ENCODE measurements around the gene XPR1. TPM values are rescaled to one million over a fixed set of nuclear protein-coding genes. Genes with fewer than 3 reads are reported as not detected.
A peak's percentile ranks its signal among the peaks of the same experiment; 100 is the strongest.

XPR1 gene
- total RNA-seq, 2 experiments from 2014 or later = 17.6 to 21.9 TPM

DNA sequence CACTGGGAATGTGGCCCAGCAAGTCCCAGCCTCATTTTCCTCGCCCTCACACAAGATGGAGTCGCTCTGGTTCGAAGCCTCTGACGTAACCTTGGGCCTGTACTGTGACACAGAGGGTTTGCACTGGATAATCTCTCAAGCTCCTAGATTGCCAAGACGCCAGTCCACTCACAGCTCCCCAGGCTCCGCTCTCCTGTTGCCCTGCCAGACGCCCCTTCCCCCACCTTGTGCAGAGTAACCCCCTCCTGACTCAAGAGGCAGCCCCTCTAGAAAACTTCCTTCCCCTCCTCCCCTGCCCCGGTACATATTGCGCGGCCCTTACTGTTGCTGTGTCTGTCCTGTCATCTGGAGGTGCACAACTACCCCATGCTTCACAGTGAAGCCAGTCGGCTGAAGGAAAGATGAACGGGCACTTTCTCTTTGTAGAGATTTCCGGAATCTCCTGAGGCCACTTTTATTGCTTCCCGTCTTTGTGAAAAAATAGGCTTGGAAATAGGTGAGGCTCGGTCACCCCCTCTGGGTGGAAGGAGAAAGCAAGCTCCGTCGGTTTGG, 279.9 kb downstream of the XPR1 start:
- CTCF ChIA-PET = interaction anchor here (1.6 kb wide), 1 partner anchor 230 kb away, joined by 7 read pairs; no protein-coding TSS in a partner anchor
- Mint-ChIP-seq H3K4me3 (peak overlapping the region; percentile 56), H3K27me3 (peaks cover 46% of the 10 kb centered on the region), H3K36me3 (no peaks in the 10 kb centered on the region), H3K4me1 (peaks cover 25% of the 10 kb centered on the region), H3K27ac (no peak overlapping the region), H3K9me3 (ENCODE audit: low read depth) (no peaks in the 10 kb centered on the region)
- no peak for ATAC-seq
- DNase-seq = no peak

- CTCF ChIA-PET = interaction anchor here (1.6 kb wide), 1 partner anchor 230 kb away, joined by 7 read pairs; no protein-coding TSS in a partner anchor
- Mint-ChIP-seq H3K4me3 (peak overlapping the region; percentile 56), H3K27me3 (peaks cover 46% of the 10 kb centered on the region), H3K27ac (no peak overlapping the region), H3K36me3 (no peaks in the 10 kb centered on the region), H3K9me3 (ENCODE audit: low read depth) (no peaks in the 10 kb centered on the region), H3K4me1 (peaks cover 25% of the 10 kb centered on the region)
- DNase-seq = no peak
- peak; percentile 43 for ATAC-seq
Measured at GRCh38 chr1:180912211-180912800, 280.5 kb downstream of the XPR1 start.

GRCh38 chr1:180912801-180913565, 281.2 kb downstream of the XPR1 start, which contains the start of gene KIAA1614:
TSS of gene KIAA1614 (plus strand) at chr1:180912897. CDS start at chr1:180913244, 347 bp downstream.
- CTCF ChIA-PET = interaction anchor here (2.0 kb wide), 1 partner anchor 229 kb away, joined by 4 read pairs; no protein-coding TSS in a partner anchor
- Mint-ChIP-seq H3K36me3 (no peaks in the 10 kb centered on the region), H3K27me3 (peaks cover 46% of the 10 kb centered on the region), H3K4me1 (peaks cover 25% of the 10 kb centered on the region), H3K4me3 (peak within 1 kb of the TSS; percentile 56), H3K27ac (no peak within 1 kb of the TSS), H3K9me3 (ENCODE audit: low read depth) (no peaks in the 10 kb centered on the region)
- no peak for DNase-seq
- ATAC-seq = peak; percentile 56

DNA sequence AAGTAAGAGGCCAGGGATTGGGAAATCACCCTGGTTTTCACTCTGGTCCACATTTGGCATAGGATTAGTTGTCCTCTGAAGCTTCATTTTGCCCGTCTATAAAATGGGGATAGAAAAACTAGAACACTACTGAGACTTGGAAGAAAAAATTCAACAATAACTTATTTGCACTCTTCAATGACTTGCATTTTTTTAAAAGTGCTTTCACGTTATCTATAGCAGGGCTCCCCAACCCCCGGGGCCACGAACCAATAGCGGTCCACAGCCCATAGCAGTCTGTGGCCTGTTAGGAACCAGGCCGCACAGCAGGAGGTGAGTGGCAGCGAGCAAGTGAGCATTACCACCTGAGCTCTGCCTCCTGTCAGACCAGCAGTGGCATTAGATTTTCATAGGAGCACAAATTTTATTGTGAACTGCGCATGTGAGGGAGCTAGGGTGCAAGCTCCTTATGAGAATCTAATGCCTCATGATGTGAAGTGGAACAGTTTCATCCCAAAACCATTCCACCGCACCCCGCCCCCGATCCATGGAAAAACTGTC, 283.7 kb downstream of the XPR1 start:
- Mint-ChIP-seq H3K4me3 (no peak overlapping the region), H3K9me3 (ENCODE audit: low read depth) (no peaks in the 10 kb centered on the region), H3K4me1 (peaks cover 9% of the 10 kb centered on the region), H3K36me3 (no peaks in the 10 kb centered on the region), H3K27me3 (peaks cover 39% of the 10 kb centered on the region), H3K27ac (no peak overlapping the region)
- CTCF ChIA-PET = interaction anchor here (2.0 kb wide), 1 partner anchor 227 kb away, joined by 4 read pairs; no protein-coding TSS in a partner anchor
- DNase-seq (no peak), ATAC-seq (no peak)

- DNase-seq (no peak), ATAC-seq (no peak)
- Mint-ChIP-seq H3K27me3 (peaks cover 33% of the 10 kb centered on the region), H3K9me3 (ENCODE audit: low read depth) (no peaks in the 10 kb centered on the region), H3K4me3 (no peak overlapping the region), H3K36me3 (no peaks in the 10 kb centered on the region), H3K27ac (no peak overlapping the region), H3K4me1 (peaks cover 9% of the 10 kb centered on the region)
- CTCF ChIA-PET = no interaction called here
Measured at GRCh38 chr1:180916012-180916770, 284.4 kb downstream of the XPR1 start.

- Mint-ChIP-seq H3K4me1 (peaks cover 6% of the 10 kb centered on the region), H3K4me3 (no peak overlapping the region), H3K27me3 (peaks cover 28% of the 10 kb centered on the region), H3K9me3 (ENCODE audit: low read depth) (no peaks in the 10 kb centered on the region), H3K27ac (no peak overlapping the region), H3K36me3 (no peaks in the 10 kb centered on the region)
- no peak for DNase-seq
- CTCF ChIA-PET = no interaction called here
- no peak for ATAC-seq
Measured at GRCh38 chr1:180916771-180917170, 284.9 kb downstream of the XPR1 start.

DNA sequence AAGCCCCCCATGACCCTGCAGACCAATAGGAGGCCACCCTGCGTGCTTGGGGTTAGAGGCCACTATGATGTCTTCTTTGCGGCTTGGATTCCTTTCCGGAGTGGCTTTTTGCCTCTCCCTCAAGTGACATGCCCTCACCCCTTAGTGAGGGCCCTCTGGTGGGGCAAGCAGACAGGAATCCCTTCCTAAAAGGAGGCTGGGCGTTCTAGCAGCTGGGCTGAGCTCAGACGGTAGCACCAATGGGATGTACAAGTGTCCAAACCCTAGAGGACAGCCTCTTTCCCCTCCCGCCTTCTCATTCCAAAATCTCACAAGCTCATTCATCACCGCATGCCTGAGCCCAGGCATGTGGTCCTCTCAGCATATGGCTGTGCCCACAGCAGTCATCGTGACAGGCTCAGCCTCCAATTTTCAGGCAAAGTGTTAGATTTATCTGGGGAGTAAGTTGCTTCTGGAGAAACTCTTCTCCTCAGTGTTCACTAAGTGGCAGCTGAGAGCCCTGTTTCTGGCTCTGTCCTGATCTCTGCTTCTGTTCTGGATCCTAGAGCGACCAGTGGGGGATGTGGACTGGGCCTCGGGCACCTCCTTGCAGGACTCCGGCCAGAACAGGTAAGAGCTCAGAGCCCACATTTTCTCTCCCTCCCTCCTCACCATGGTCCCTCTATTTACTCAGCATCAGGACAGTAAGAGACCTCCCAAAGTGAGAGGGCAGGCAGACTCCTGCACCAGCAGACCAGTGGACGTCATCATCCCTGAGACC, 285.7 kb downstream of the XPR1 start:
- H3K36me3 Mint-ChIP-seq = no peaks in the 10 kb centered on the region
- peaks cover 2% of the 10 kb centered on the region for H3K4me1 Mint-ChIP-seq
- CTCF ChIA-PET = interaction anchor here (1.3 kb wide), 1 partner anchor 224 kb away, joined by 3 read pairs; no protein-coding TSS in a partner anchor
- no peak overlapping the region for H3K4me3 Mint-ChIP-seq
- ATAC-seq (no peak), DNase-seq (no peak)
- peaks cover 22% of the 10 kb centered on the region for H3K27me3 Mint-ChIP-seq
- no peak overlapping the region for H3K27ac Mint-ChIP-seq
- H3K9me3 Mint-ChIP-seq (ENCODE audit: low read depth) = no peaks in the 10 kb centered on the region

DNA sequence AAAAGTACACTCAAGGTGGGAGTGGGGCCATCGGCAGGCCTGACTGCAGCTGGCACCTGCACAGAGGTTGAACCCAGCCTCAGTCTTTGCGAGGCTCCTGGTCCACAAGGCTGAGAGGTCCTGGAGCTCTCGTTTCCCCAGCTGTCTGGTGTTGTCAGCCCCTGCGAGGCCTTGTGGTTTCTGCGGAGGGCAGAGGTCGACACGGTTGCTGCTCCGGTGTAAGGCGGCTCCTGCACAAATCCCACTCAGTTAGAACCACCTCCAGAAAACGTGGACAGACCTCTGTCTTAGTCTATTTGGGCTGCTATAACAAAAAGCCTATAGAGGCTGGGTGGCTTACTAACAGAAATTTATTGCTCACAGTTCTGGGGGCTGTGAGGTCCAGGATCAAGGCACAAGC, 286.7 kb downstream of the XPR1 start:
- H3K4me1 Mint-ChIP-seq = no peaks in the 10 kb centered on the region
- no peaks in the 10 kb centered on the region for H3K9me3 Mint-ChIP-seq (ENCODE audit: low read depth)
- no peak overlapping the region for H3K27ac Mint-ChIP-seq
- peaks cover 23% of the 10 kb centered on the region for H3K27me3 Mint-ChIP-seq
- no peak for DNase-seq
- CTCF ChIA-PET = interaction anchor here (1.3 kb wide), 1 partner anchor 223 kb away, joined by 3 read pairs; no protein-coding TSS in a partner anchor
- no peak overlapping the region for H3K4me3 Mint-ChIP-seq
- no peak for ATAC-seq
- no peaks in the 10 kb centered on the region for H3K36me3 Mint-ChIP-seq

DNA sequence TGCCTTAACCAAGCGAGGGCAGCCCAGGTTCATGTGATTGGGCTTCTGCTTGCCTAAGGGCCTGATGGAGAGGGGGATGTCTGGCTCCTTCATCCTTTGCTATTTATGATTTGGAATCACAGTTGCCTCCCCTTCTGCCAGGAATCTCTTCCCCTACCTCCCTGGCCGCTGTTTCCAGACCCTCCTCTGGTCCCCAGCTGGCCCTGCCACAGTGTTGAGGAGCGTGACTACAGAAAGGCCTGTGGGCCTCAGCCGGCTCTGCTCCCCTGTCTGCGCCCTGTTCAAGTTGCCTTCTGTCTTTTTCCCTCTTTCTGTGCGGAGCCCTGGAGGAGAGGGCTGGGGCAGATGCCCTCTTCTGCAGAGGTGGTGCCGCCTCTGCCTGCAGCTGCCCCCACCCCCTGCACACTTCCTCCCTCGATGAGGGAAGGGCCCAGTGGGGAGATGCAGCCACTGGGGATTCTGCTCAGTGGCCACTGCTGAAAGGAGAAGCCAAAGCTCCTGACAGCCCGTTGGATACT, 287.4 kb downstream of the XPR1 start:
- peaks cover 19% of the 10 kb centered on the region for H3K27me3 Mint-ChIP-seq
- DNase-seq = no peak
- CTCF ChIA-PET = no interaction called here
- ATAC-seq = no peak
- no peak overlapping the region for H3K27ac Mint-ChIP-seq
- no peaks in the 10 kb centered on the region for H3K36me3 Mint-ChIP-seq
- H3K4me3 Mint-ChIP-seq = no peak overlapping the region
- H3K4me1 Mint-ChIP-seq = no peaks in the 10 kb centered on the region
- no peaks in the 10 kb centered on the region for H3K9me3 Mint-ChIP-seq (ENCODE audit: low read depth)

- H3K36me3 Mint-ChIP-seq = no peaks in the 10 kb centered on the region
- ATAC-seq (no peak), DNase-seq (no peak)
- no peak overlapping the region for H3K4me3 Mint-ChIP-seq
- CTCF ChIA-PET = interaction anchor here (0.7 to 1.3 kb wide), 4 partner anchors 19 to 221 kb away, joined by 3 to 4 read pairs (median 3); no protein-coding TSS in a partner anchor
- H3K9me3 Mint-ChIP-seq (ENCODE audit: low read depth) = no peaks in the 10 kb centered on the region
- no peak overlapping the region for H3K27ac Mint-ChIP-seq
- no peaks in the 10 kb centered on the region for H3K4me1 Mint-ChIP-seq
- H3K27me3 Mint-ChIP-seq = peaks cover 14% of the 10 kb centered on the region
Measured at GRCh38 chr1:180920193-180920592, 288.4 kb downstream of the XPR1 start.

- H3K27me3 Mint-ChIP-seq = peaks cover 9% of the 10 kb centered on the region
- H3K4me3 Mint-ChIP-seq = no peak overlapping the region
- DNase-seq (no peak), ATAC-seq (no peak)
- H3K9me3 Mint-ChIP-seq (ENCODE audit: low read depth) = no peaks in the 10 kb centered on the region
- H3K27ac Mint-ChIP-seq = no peak overlapping the region
- no peaks in the 10 kb centered on the region for H3K36me3 Mint-ChIP-seq
- no peaks in the 10 kb centered on the region for H3K4me1 Mint-ChIP-seq
- CTCF ChIA-PET = interaction anchor here (0.7 to 1.3 kb wide), 4 partner anchors 20 to 221 kb away, joined by 3 to 4 read pairs (median 3); no protein-coding TSS in a partner anchor
Measured at GRCh38 chr1:180920702-180921101, 288.9 kb downstream of the XPR1 start.

- H3K9me3 Mint-ChIP-seq (ENCODE audit: low read depth) = no peaks in the 10 kb centered on the region
- CTCF ChIA-PET = interaction anchor here (0.9 to 1.3 kb wide), 2 partner anchors 20 to 40 kb away, joined by 3 to 4 read pairs; no protein-coding TSS in a partner anchor
- no peaks in the 10 kb centered on the region for H3K36me3 Mint-ChIP-seq
- H3K27ac Mint-ChIP-seq = no peak overlapping the region
- ATAC-seq (no peak), DNase-seq (no peak)
- peaks cover 7% of the 10 kb centered on the region for H3K27me3 Mint-ChIP-seq
- no peak overlapping the region for H3K4me3 Mint-ChIP-seq
- H3K4me1 Mint-ChIP-seq = no peaks in the 10 kb centered on the region
Measured at GRCh38 chr1:180921386-180921785, 289.6 kb downstream of the XPR1 start.
